K562 (cell line): Measurements from ENCODE around the gene SLC49A3. TPM values are rescaled to one million over a fixed set of nuclear protein-coding genes. Genes with fewer than 3 reads are reported as not detected.

Source experiments
- ATF1 ChIP-seq, 2 experiments: fragments of 450-650 bp in 1 of 2; IDR thresholded peaks; 2 replicates each; pipeline ENCODE4 v1.6.1; 2016; ENCODE audit warnings: missing compliant biosample characterization in 1 of 2, missing genetic modification characterization in 1 of 2
- BRF1 ChIP-seq: IDR thresholded peaks from 3 replicates; pipeline ENCODE4 v1.6.1; 2011; ENCODE audit warnings: borderline replicate concordance, mild to moderate bottlenecking; ENCODE audit not compliant: insufficient read length; ENCODE audit errors: extremely low read depth
- E2F3 ChIP-seq: fragments of 250-450 bp; sonication (Bioruptor Pico); IDR thresholded peaks from 2 replicates; pipeline ENCODE4 v1.4.0; 2020; ENCODE audit warnings: mild to moderate bottlenecking
- GTF2B ChIP-seq: IDR thresholded peaks from 2 replicates; pipeline ENCODE4 v1.6.1; 2011; ENCODE audit not compliant: insufficient read length; ENCODE audit errors: extremely low read depth
- HMBOX1 ChIP-seq: sonication (generic); IDR thresholded peaks from 2 replicates; pipeline ENCODE4 v1.6.1; 2016
- JUN ChIP-seq, 2 experiments: sonication (generic) in 1 of 2; formaldehyde crosslinking in 1 of 2; IDR thresholded peaks; 2 replicates each; pipeline versions ENCODE4 v1.6.1 to v1.8.0; 2012 to 2022; ENCODE audit warnings: borderline replicate concordance in 2 of 2, mild to moderate bottlenecking in 2 of 2, improper control_type of control experiment in 1 of 2, low read depth in 1 of 2, low read length in 1 of 2, missing genetic modification reagents in 1 of 2
- MAFK ChIP-seq: IDR thresholded peaks from 2 replicates; pipeline ENCODE4 v1.6.1; 2011; ENCODE audit warnings: low read length, improper control_type of control experiment
- MEF2A ChIP-seq: IDR thresholded peaks from 2 replicates; pipeline ENCODE4 v1.6.1; 2011; ENCODE audit warnings: low read depth, mild to moderate bottlenecking, low read length, moderate library complexity; ENCODE audit not compliant: control insufficient read depth
- MYC ChIP-seq, 2 experiments: fragments of 250-450 bp in 1 of 2; sonication (Bioruptor Pico) in 1 of 2; IDR thresholded peaks; 2 replicates each; pipeline versions ENCODE4 v1.5.1 to v1.6.1; 2012 to 2021; ENCODE audit warnings: low read depth in 2 of 2, borderline replicate concordance in 1 of 2, improper control_type of control experiment in 1 of 2, low read length in 1 of 2, mild to moderate bottlenecking in 1 of 2, moderate library complexity in 1 of 2
- NR1H2 ChIP-seq: sonication (generic); formaldehyde crosslinking; IDR thresholded peaks from 2 replicates; pipeline ENCODE4 v1.4.0; 2020; ENCODE audit warnings: mild to moderate bottlenecking, missing genetic modification reagents
- NR2C1 ChIP-seq, 2 experiments: fragments of 450-650 bp; IDR thresholded peaks; 2 replicates each; pipeline ENCODE4 v1.6.1; 2017; ENCODE audit warnings: mild to moderate bottlenecking in 2 of 2, antibody characterized with exemption in 1 of 2, inconsistent platforms in 1 of 2, missing compliant biosample characterization in 1 of 2, missing genetic modification characterization in 1 of 2
- NR2C2 ChIP-seq, 2 experiments: fragments of 200-800 bp in 1 of 2; sonication (Bioruptor generic) in 1 of 2; sonication (generic) in 1 of 2; formaldehyde crosslinking in 1 of 2; IDR thresholded peaks; 2 replicates each; pipeline versions ENCODE4 v1.6.1 to v1.8.0; 2016 to 2022; ENCODE audit warnings: mild to moderate bottlenecking in 1 of 2, missing compliant biosample characterization in 1 of 2, missing genetic modification characterization in 1 of 2, missing genetic modification reagents in 1 of 2
- SIN3A ChIP-seq, 2 experiments: fragments of 150-350 bp in 1 of 2; IDR thresholded peaks; 2 replicates each; pipeline ENCODE4 v1.6.1; 2011 to 2016; ENCODE audit warnings: borderline replicate concordance in 2 of 2, low read depth in 2 of 2, low read length in 2 of 2, mild to moderate bottlenecking in 2 of 2, moderate library complexity in 2 of 2; ENCODE audit not compliant: control insufficient read depth in 1 of 2
- SMARCB1 ChIP-seq: IDR thresholded peaks from 2 replicates; pipeline ENCODE4 v1.6.1; 2011; ENCODE audit warnings: improper control_type of control experiment, low read depth; ENCODE audit not compliant: insufficient read length
- SP1 ChIP-seq: sonication (generic); formaldehyde crosslinking; IDR thresholded peaks from 2 replicates; pipeline ENCODE4 v1.8.1; 2022; ENCODE audit warnings: mild to moderate bottlenecking, missing genetic modification reagents
- TBL1XR1 ChIP-seq, 2 experiments: IDR thresholded peaks; 2 replicates each; pipeline ENCODE4 v1.6.1; 2012; ENCODE audit warnings: improper control_type of control experiment in 2 of 2, low read length in 2 of 2, mild to moderate bottlenecking in 1 of 2
- ZBTB34 ChIP-seq: fragments of 250-450 bp; sonication (Bioruptor Pico); IDR thresholded peaks from 2 replicates; pipeline ENCODE4 v1.8.0; 2021; ENCODE audit warnings: mild to moderate bottlenecking, moderate library complexity
- ZNF644 ChIP-seq: fragments of 200-800 bp; sonication (Bioruptor generic); IDR thresholded peaks from 2 replicates; pipeline ENCODE4 v1.6.1; 2016; ENCODE audit warnings: low read depth, missing genetic modification characterization, missing compliant biosample characterization
- ZNF696 ChIP-seq: fragments of 250-450 bp; sonication (Bioruptor Pico); conservative IDR thresholded peaks from 2 replicates; pipeline ENCODE4 v1.4.0; 2020; ENCODE audit warnings: mild to moderate bottlenecking, moderate library complexity
- ZNF740 ChIP-seq, 3 experiments: fragments of 200-800 bp in 1 of 3; sonication (Bioruptor generic) in 1 of 3; sonication (generic) in 1 of 3; formaldehyde crosslinking in 1 of 3; IDR thresholded peaks; 2 replicates each; pipeline versions ENCODE4 v1.6.1 to v1.8.0; 2016 to 2022; ENCODE audit warnings: mild to moderate bottlenecking in 2 of 3, missing compliant biosample characterization in 2 of 3, missing genetic modification characterization in 2 of 3, missing genetic modification reagents in 1 of 3
- polyA plus RNA-seq, 8 experiments: library from polyadenylated mRNA; depleted of rRNA in 4 of 8; stranded (reverse) in 5 of 8; unstranded in 3 of 8; fragments of >200 nt; fragmentation: Nextera tagmentation in 2 of 8; fragmentation: Illumina TruSeq in 1 of 8; extraction: Ambion mirVana in 2 of 8; extraction: Trizol in 1 of 8; gene quantifications; 2 replicates each; pipeline versions ENCODE4 v1.2.1 to v1.2.3, GENCODE V29; 2011 to 2014; ENCODE audit warnings: inconsistent platforms in 1 of 8, missing spikeins in 1 of 8
- total RNA-seq, 7 experiments: library from RNA; depleted of rRNA in 6 of 7; stranded (reverse); fragments of >200 nt in 6 of 7; fragmentation: Illumina TruSeq in 2 of 7; extraction: Trizol in 2 of 7; gene quantifications; 2 replicates each; pipeline versions ENCODE4 v1.2.1 to v1.2.3, GENCODE V29; 2011 to 2021; ENCODE audit warnings: low replicate concordance in 1 of 7

SLC49A3 gene
- total and polyA plus RNA-seq, 9 of the 15 experiments (the other 6 are each of a cell fraction or from before 2014, with no cell fraction given): 0.24 to 0.41 TPM; not detected in 7

GRCh38 chr4:680928-681645 is 7.9 kb downstream of the SLC49A3 start (continued):
- no peak for TF ChIP-seq BRF1
- TF ChIP-seq GTF2B: no peak
- TF ChIP-seq JUN (IDR thresholded peaks at IDR 0.05; ENCODE audit: borderline replicate concordance, low read depth, low read length): no peak
- no peak for TF ChIP-seq JUN (CRISPR knock-in tag; IDR thresholded peaks at IDR 0.05; ENCODE audit: borderline replicate concordance)
- no peak for TF ChIP-seq ZNF740 (CRISPR knock-in tag; IDR thresholded peaks at IDR 0.05)
- TF ChIP-seq ZNF740 (tag; IDR thresholded peaks at IDR 0.05): no peak
- TF ChIP-seq SP1 (CRISPR knock-in tag): no peak
- no peak for TF ChIP-seq NR2C2 (CRISPR knock-in tag; IDR thresholded peaks at IDR 0.05)
- peak; percentile 85 for TF ChIP-seq NR2C2 (tag; IDR thresholded peaks at IDR 0.05)
- peak; percentile 58; the same call in 1 of the 2 replicates for TF ChIP-seq MYC (IDR thresholded peaks at IDR 0.05; ENCODE audit: low read depth, low read length)
- no peak for TF ChIP-seq MYC (CRISPR knock-in tag; IDR thresholded peaks at IDR 0.05; ENCODE audit: borderline replicate concordance, low read depth)
- no peak for TF ChIP-seq ZNF644 (tag)
- no peak for TF ChIP-seq E2F3 (CRISPR knock-in tag)
- no peak for TF ChIP-seq ZBTB34 (CRISPR knock-in tag)
- no peak for TF ChIP-seq MEF2A
- TF ChIP-seq TBL1XR1 (IDR thresholded peaks at IDR 0.05; ENCODE audit: low read length in 2 of 2): no peak
- TF ChIP-seq HMBOX1: no peak
- TF ChIP-seq SMARCB1: no peak
- peak; percentile 40; the same call in 1 of the 2 replicates for TF ChIP-seq NR2C1 (IDR thresholded peaks at IDR 0.05)
- TF ChIP-seq NR2C1 (tag; IDR thresholded peaks at IDR 0.05): peak; percentile 34; the same call in 1 of the 2 replicates
- no peak for TF ChIP-seq ZNF696 (CRISPR knock-in tag)
- no peak for TF ChIP-seq NR1H2 (CRISPR knock-in tag)
- no peak for TF ChIP-seq MAFK
- peak; percentile 73 to 84; a peak in 2 of 4 replicates for TF ChIP-seq SIN3A (IDR thresholded peaks at IDR 0.05; ENCODE audit: borderline replicate concordance in 2 of 2, control insufficient read depth in 1 of 2, low read depth in 2 of 2, low read length in 2 of 2)
- TF ChIP-seq ATF1 (CRISPR knock-in tag; IDR thresholded peaks at IDR 0.05): no peak
- peak; percentile 27; the same call in 1 of the 2 replicates for TF ChIP-seq ATF1 (tag; IDR thresholded peaks at IDR 0.05)
